ENCODE measurements around the gene ARHGAP15.

The ARHGAP15 gene

GRCh38 chr2:143611336-143611735 is 482.1 kb downstream of the ARHGAP15 start:
- no peak overlapping the region for H3K27ac Mint-ChIP-seq
- H3K36me3 Mint-ChIP-seq (ENCODE audit: low read depth), result peaks cover 23% of the 10 kb centered on the region
- no peaks in the 10 kb centered on the region for H3K9me3 Mint-ChIP-seq
- H3K4me3 Mint-ChIP-seq, result no peak overlapping the region
- peaks cover 12% of the 10 kb centered on the region for H3K4me1 Mint-ChIP-seq (ENCODE audit: low read depth)
- no peaks in the 10 kb centered on the region for H3K27me3 Mint-ChIP-seq (ENCODE audit: low read depth)

DNA sequence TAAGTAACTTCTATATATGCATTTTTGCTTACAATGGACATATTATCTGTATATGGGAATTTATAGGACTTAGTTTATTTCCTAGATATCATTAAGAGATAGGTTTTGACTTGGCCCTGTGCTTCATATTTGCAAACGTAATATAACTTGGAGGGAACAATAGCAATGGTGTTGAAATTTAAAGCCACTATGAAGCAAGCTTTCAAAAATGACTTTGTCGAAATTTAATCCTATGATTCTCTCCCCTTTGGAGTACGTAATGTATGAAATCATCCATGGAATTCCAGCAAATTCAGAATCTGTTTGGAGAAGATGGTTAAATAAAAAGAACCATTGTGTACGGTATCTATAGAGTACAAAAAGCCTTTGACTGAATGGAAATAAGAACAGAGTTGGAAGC is 486.3 kb downstream of the ARHGAP15 start:
- peaks cover 12% of the 10 kb centered on the region for H3K4me1 Mint-ChIP-seq (ENCODE audit: low read depth)
- H3K4me3 Mint-ChIP-seq, result no peak overlapping the region
- H3K27me3 Mint-ChIP-seq (ENCODE audit: low read depth), result no peaks in the 10 kb centered on the region
- H3K36me3 Mint-ChIP-seq (ENCODE audit: low read depth), result peaks cover 24% of the 10 kb centered on the region
- no peaks in the 10 kb centered on the region for H3K9me3 Mint-ChIP-seq
- H3K27ac Mint-ChIP-seq, result no peak overlapping the region

DNA sequence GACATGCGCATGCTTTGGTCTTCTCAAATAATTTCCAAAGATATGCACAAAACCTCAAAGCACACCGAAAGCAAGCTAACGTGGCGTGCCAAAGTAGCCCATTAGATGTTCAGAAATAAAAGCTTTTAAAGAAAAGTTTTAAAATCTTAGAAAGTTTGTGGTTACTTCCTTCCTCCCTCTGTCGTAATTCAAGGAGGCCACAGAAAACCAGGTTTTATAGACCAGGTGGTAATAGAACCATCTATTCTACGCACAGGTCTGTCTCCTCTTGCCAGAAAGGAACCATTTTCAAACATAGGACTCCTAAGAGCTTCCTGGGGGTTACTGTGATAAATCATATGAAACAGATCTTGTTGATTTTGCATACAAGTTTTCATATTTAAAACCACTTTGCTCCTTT is 487.2 kb downstream of the ARHGAP15 start:
- Mint-ChIP-seq H3K36me3 (ENCODE audit: low read depth) (peaks cover 24% of the 10 kb centered on the region), H3K27me3 (ENCODE audit: low read depth) (no peaks in the 10 kb centered on the region), H3K9me3 (no peaks in the 10 kb centered on the region), H3K4me1 (ENCODE audit: low read depth) (peaks cover 10% of the 10 kb centered on the region), H3K27ac (no peak overlapping the region), H3K4me3 (no peak overlapping the region)

GRCh38 chr2:143617803-143618415 is 488.7 kb downstream of the ARHGAP15 start:
- H3K9me3 Mint-ChIP-seq, result no peaks in the 10 kb centered on the region
- no peak overlapping the region for H3K27ac Mint-ChIP-seq
- H3K4me3 Mint-ChIP-seq, result no peak overlapping the region
- H3K36me3 Mint-ChIP-seq (ENCODE audit: low read depth), result peaks cover 22% of the 10 kb centered on the region
- H3K27me3 Mint-ChIP-seq (ENCODE audit: low read depth), result no peaks in the 10 kb centered on the region
- peaks cover 9% of the 10 kb centered on the region for H3K4me1 Mint-ChIP-seq (ENCODE audit: low read depth)

DNA sequence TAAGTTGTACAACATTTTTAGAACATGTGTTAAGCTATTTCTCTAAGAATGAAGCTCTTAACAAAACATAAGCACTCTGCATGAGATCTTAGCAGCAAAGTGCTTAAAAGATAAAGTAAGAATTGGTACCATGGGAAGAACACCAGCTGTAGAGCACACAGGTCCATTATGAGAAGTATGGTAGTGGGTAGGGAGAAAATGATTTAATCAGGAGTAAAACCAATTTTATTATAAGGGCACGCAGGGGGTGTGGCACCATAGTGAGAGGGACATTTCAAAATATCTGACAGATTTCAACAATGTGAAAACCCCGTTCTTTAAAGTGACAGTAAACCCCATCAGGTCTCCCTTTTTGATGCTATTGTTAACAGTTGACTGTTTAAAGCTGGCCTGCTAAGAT is 492.9 kb downstream of the ARHGAP15 start:
- H3K4me3 Mint-ChIP-seq, result no peak overlapping the region
- H3K9me3 Mint-ChIP-seq, result peaks cover 9% of the 10 kb centered on the region
- peaks cover 4% of the 10 kb centered on the region for H3K4me1 Mint-ChIP-seq (ENCODE audit: low read depth)
- H3K27ac Mint-ChIP-seq, result no peak overlapping the region
- peaks cover 46% of the 10 kb centered on the region for H3K36me3 Mint-ChIP-seq (ENCODE audit: low read depth)
- no peaks in the 10 kb centered on the region for H3K27me3 Mint-ChIP-seq (ENCODE audit: low read depth)

- no peaks in the 10 kb centered on the region for H3K27me3 Mint-ChIP-seq (ENCODE audit: low read depth)
- H3K27ac Mint-ChIP-seq, result no peak overlapping the region
- peaks cover 51% of the 10 kb centered on the region for H3K36me3 Mint-ChIP-seq (ENCODE audit: low read depth)
- H3K4me3 Mint-ChIP-seq, result no peak overlapping the region
- peaks cover 9% of the 10 kb centered on the region for H3K9me3 Mint-ChIP-seq
- peaks cover 4% of the 10 kb centered on the region for H3K4me1 Mint-ChIP-seq (ENCODE audit: low read depth)
Measured at GRCh38 chr2:143623231-143623908, 494.2 kb downstream of the ARHGAP15 start.

DNA sequence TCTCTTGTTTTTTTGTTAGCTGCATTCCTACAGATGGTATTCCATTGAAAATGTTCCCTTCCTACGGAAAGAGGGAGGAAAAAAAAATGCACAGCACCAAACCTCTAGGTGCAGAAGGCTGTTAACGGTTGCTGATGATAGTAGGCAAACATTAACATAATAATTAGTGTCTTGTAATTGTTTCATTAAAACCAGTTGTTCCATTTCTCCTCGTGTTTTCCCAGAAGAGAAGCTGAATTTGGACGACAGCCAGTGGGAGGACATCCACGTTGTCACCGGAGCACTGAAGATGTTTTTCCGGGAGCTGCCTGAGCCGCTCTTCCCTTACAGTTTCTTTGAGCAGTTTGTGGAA is 494.7 kb downstream of the ARHGAP15 start:
- Mint-ChIP-seq H3K9me3 (peaks cover 12% of the 10 kb centered on the region), H3K27ac (no peak overlapping the region), H3K27me3 (ENCODE audit: low read depth) (no peaks in the 10 kb centered on the region), H3K36me3 (ENCODE audit: low read depth) (peaks cover 56% of the 10 kb centered on the region), H3K4me3 (no peak overlapping the region), H3K4me1 (ENCODE audit: low read depth) (peaks cover 4% of the 10 kb centered on the region)

GRCh38 chr2:143629340-143629739 is 500.1 kb downstream of the ARHGAP15 start:
- peaks cover 58% of the 10 kb centered on the region for H3K36me3 Mint-ChIP-seq (ENCODE audit: low read depth)
- no peak overlapping the region for H3K27ac Mint-ChIP-seq
- H3K4me3 Mint-ChIP-seq, result no peak overlapping the region
- peaks cover 6% of the 10 kb centered on the region for H3K4me1 Mint-ChIP-seq (ENCODE audit: low read depth)
- no peaks in the 10 kb centered on the region for H3K27me3 Mint-ChIP-seq (ENCODE audit: low read depth)
- H3K9me3 Mint-ChIP-seq, result peaks cover 17% of the 10 kb centered on the region

GRCh38 chr2:143632751-143633374 is 503.6 kb downstream of the ARHGAP15 start:
- H3K9me3 Mint-ChIP-seq, result peaks cover 28% of the 10 kb centered on the region
- H3K36me3 Mint-ChIP-seq (ENCODE audit: low read depth), result peaks cover 58% of the 10 kb centered on the region
- H3K4me3 Mint-ChIP-seq, result no peak overlapping the region
- no peak overlapping the region for H3K27ac Mint-ChIP-seq
- H3K27me3 Mint-ChIP-seq (ENCODE audit: low read depth), result no peaks in the 10 kb centered on the region
- H3K4me1 Mint-ChIP-seq (ENCODE audit: low read depth), result peaks cover 2% of the 10 kb centered on the region

DNA sequence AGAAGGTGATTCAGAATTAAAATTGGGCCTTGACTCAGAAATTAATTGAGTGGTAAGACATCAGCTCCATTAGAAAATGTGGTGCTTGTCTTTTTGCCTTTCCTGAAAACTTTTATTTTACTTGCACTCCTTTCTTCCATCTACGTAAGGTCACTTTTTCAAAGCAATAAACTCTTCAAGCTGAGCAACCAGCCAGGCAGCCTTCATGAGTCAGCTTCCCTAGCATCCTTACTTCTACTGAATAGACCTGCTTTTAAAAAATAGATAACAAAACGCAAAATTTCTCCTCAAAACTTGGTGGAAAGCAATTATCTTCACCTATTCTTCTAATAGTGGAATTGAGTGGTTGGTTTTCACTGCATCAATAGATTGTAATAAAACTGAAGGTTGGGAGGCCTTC is 504.2 kb downstream of the ARHGAP15 start:
- Mint-ChIP-seq H3K27ac (no peak overlapping the region), H3K4me3 (no peak overlapping the region), H3K9me3 (peaks cover 28% of the 10 kb centered on the region), H3K36me3 (ENCODE audit: low read depth) (peaks cover 53% of the 10 kb centered on the region), H3K4me1 (ENCODE audit: low read depth) (peaks cover 2% of the 10 kb centered on the region), H3K27me3 (ENCODE audit: low read depth) (no peaks in the 10 kb centered on the region)

DNA sequence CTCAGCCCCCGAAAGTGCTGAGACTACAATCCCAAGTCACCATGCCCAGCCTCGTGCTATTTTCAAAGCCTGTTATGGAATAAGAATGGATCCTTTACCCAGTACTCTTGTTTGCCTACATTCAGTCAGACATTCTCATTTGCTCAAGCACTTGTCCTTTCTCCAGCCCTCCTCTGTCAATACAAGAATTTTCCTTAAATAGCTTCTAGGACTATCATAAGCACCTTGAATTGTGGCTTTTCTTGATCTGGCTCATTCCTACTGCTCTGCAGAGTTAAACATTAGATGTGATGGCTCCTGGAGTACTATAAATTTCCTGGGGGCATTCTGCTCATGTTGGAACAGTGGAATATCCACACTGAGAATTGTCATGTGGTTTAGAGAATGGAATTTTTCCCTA is 506.1 kb downstream of the ARHGAP15 start:
- H3K27ac Mint-ChIP-seq, result no peak overlapping the region
- no peak overlapping the region for H3K4me3 Mint-ChIP-seq
- H3K36me3 Mint-ChIP-seq (ENCODE audit: low read depth), result peaks cover 50% of the 10 kb centered on the region
- H3K9me3 Mint-ChIP-seq, result peaks cover 25% of the 10 kb centered on the region
- H3K27me3 Mint-ChIP-seq (ENCODE audit: low read depth), result no peaks in the 10 kb centered on the region
- peaks cover 3% of the 10 kb centered on the region for H3K4me1 Mint-ChIP-seq (ENCODE audit: low read depth)

GRCh38 chr2:143635936-143636335 is 506.7 kb downstream of the ARHGAP15 start:
- Mint-ChIP-seq H3K4me3 (no peak overlapping the region), H3K36me3 (ENCODE audit: low read depth) (peaks cover 52% of the 10 kb centered on the region), H3K27ac (no peak overlapping the region)

DNA sequence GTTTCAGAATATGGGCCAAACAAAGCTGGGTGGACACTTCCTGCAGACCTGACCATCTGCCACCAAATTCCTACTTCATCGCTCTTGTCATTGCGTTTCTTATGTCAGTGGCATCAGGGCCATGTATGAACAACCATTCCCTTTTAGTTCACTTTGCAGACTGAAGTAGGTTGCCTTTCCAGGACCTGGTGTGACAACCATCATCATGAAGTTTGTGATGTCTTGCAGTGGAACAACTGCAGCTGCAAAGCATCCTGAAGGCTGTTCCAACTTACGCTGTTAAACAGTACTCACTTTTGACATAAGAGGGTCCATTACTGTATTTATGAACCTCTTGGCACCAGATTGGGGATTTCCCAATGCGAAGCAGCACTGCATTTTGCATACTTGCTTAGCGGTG is 511.6 kb downstream of the ARHGAP15 start:
- H3K4me1 Mint-ChIP-seq (ENCODE audit: low read depth), result peaks cover 4% of the 10 kb centered on the region
- peaks cover 18% of the 10 kb centered on the region for H3K9me3 Mint-ChIP-seq
- no peaks in the 10 kb centered on the region for H3K27me3 Mint-ChIP-seq (ENCODE audit: low read depth)
- peaks cover 56% of the 10 kb centered on the region for H3K36me3 Mint-ChIP-seq (ENCODE audit: low read depth)
- H3K27ac Mint-ChIP-seq, result no peak overlapping the region
- no peak overlapping the region for H3K4me3 Mint-ChIP-seq

More at GRCh38 chr2:143635936-143636335, 506.7 kb downstream of the ARHGAP15 start:
- H3K9me3 Mint-ChIP-seq, result peaks cover 25% of the 10 kb centered on the region
- no peaks in the 10 kb centered on the region for H3K27me3 Mint-ChIP-seq (ENCODE audit: low read depth)
- peaks cover 3% of the 10 kb centered on the region for H3K4me1 Mint-ChIP-seq (ENCODE audit: low read depth)

GRCh38 chr2:143645921-143646645 is 516.9 kb downstream of the ARHGAP15 start:
- peaks cover 11% of the 10 kb centered on the region for H3K9me3 Mint-ChIP-seq
- no peaks in the 10 kb centered on the region for H3K27me3 Mint-ChIP-seq (ENCODE audit: low read depth)
- H3K4me3 Mint-ChIP-seq, result no peak overlapping the region
- H3K36me3 Mint-ChIP-seq (ENCODE audit: low read depth), result peaks cover 59% of the 10 kb centered on the region
- no peak overlapping the region for H3K27ac Mint-ChIP-seq
- peaks cover 6% of the 10 kb centered on the region for H3K4me1 Mint-ChIP-seq (ENCODE audit: low read depth)
